ENCODE results near the gene LLPH. TPM values are rescaled to one million over a fixed set of nuclear protein-coding genes. Genes with fewer than 3 reads are reported as not detected.

LLPH gene
- total and polyA plus RNA-seq, 5 donors from 2014 or later = 31.2 to 52.4 (median 35.3) TPM

DNA sequence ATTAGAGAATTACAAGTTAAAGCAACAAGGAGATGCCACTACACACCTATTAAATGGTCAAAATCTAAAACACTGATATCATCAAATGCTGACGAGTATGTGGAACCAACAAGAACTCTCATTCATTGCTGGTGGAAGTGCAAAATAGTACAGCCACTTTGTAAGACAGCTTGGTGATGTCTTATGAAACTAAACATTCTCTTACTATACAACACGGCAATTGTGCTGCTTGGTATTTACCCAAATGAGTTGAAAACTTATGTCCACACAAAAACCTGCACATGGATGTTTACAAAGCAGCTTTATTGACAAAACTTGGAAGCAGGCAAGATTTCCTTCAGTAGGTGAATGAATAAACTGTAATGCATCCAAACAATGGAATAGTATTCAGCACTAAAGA lies 36.0 kb upstream of the LLPH start:
- Mint-ChIP-seq H3K36me3 (peaks cover 42% of the 10 kb centered on the region), H3K4me3 (peak overlapping the region; percentile 46 to 91 (median 80))

DNA sequence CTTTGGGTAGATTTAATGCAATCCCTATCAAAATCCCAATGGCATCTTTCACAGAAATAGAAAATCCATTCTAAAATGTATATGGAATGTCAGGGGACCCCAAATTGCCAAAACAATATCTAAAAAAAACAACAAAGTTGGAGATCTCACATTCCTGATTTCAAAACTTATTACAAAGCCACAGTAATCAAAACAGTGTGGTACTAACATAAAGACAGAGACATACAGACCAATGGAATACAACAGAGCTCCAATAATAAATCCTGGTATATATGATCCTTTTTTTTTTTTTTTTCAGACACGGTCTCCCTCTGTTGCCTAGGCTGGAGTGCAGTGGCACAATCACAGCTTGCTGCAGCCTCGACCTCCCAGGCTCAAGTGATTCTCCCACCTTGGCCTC lies 34.6 kb upstream of the LLPH start:
- Mint-ChIP-seq H3K27ac (no peak overlapping the region), H3K36me3 (peaks cover 44% of the 10 kb centered on the region), H3K4me1 (peaks cover 59 to 84% (median 66%) of the 10 kb centered on the region in 4 donors)

More for the DNA sequence above, 36.0 kb upstream of the LLPH start:
- peaks cover 27% of the 10 kb centered on the region for H3K4me1 ChIP-seq (ENCODE audit: control insufficient read depth, insufficient read depth, low read length, poor library complexity, severe bottlenecking)
- peak overlapping the region; percentile 49 for H3K4me3 ChIP-seq (ENCODE audit: low read depth, low read length)
- ATAC-seq (ENCODE audit: low read depth in 2 of 2) (no peak), DNase-seq (no peak)
- Mint-ChIP-seq H3K27ac (no peak overlapping the region), H3K4me1 (peaks cover 54 to 84% (median 63%) of the 10 kb centered on the region in 4 donors), H3K9me3 (peaks cover 0 to 9% (median 1%) of the 10 kb centered on the region in 7 donors), H3K27me3 (peaks cover 4% of the 10 kb centered on the region)
- peaks cover 0 to 4% of the 10 kb centered on the region in 2 experiments for H3K9me3 ChIP-seq (ENCODE audit: control insufficient read depth in 2 of 2, low read length in 2 of 2)
- no peaks in the 10 kb centered on the region for H3K27me3 ChIP-seq (ENCODE audit: control insufficient read depth, insufficient read depth, low read length)
- no peak overlapping the region for H3K27ac ChIP-seq (ENCODE audit: insufficient read depth, low read length, poor library complexity, severe bottlenecking)
- H3K36me3 ChIP-seq (ENCODE audit: control insufficient read depth, insufficient read depth, low read length) = peaks cover 11% of the 10 kb centered on the region

DNA sequence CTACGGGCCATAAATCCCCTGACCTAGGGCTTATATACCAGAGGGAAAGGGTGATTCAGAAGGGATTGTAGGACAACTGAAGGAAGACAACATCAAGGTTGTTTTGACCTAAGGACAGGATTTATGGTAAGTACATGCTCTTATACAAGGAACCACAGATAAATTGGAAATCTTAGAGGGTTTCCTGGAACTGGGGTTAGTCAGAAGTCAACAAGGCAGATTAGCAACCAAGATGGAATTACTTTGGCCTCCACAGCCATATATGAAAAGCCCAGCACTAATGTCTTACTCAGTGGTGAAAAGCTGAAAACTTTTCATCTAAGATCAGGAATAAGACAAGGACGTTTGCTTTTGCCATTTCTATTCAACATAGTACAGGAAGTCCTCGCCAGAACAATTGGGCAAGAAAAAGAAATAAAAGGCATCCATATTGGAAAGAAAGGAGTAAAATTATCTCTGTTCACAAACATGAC lies 33.8 kb upstream of the LLPH start:
- DNase-seq = no peak
- no peak for ATAC-seq (ENCODE audit: low read depth in 2 of 2)
- peaks cover 51% of the 10 kb centered on the region for H3K36me3 Mint-ChIP-seq
- Histone ChIP-seq H3K36me3 (ENCODE audit: control insufficient read depth, insufficient read depth, low read length) (peaks cover 28% of the 10 kb centered on the region), H3K27me3 (ENCODE audit: control insufficient read depth, insufficient read depth, low read length) (no peaks in the 10 kb centered on the region), H3K9me3 (ENCODE audit: control insufficient read depth in 2 of 2, low read length in 2 of 2) (peaks cover 0 to 4% of the 10 kb centered on the region in 2 experiments), H3K4me3 (ENCODE audit: low read depth, low read length) (peak overlapping the region; percentile 2), H3K4me1 (ENCODE audit: control insufficient read depth, insufficient read depth, low read length, poor library complexity, severe bottlenecking) (peaks cover 23% of the 10 kb centered on the region), H3K27ac (ENCODE audit: insufficient read depth, low read length, poor library complexity, severe bottlenecking) (no peak overlapping the region)
- peak overlapping the region; percentile 1 to 59 (median 38) for H3K4me3 Mint-ChIP-seq
- peaks cover 4% of the 10 kb centered on the region for H3K27me3 Mint-ChIP-seq
- H3K4me1 Mint-ChIP-seq = peaks cover 66 to 88% (median 74%) of the 10 kb centered on the region in 4 donors
- peak overlapping the region in 1 of 3 donors; percentile 5 for H3K27ac Mint-ChIP-seq
- H3K9me3 Mint-ChIP-seq = peaks cover 0 to 9% (median 3%) of the 10 kb centered on the region in 7 donors

More for the DNA sequence above, 34.6 kb upstream of the LLPH start:
- Histone ChIP-seq H3K4me3 (ENCODE audit: low read depth, low read length) (peak overlapping the region; percentile 13), H3K27me3 (ENCODE audit: control insufficient read depth, insufficient read depth, low read length) (no peaks in the 10 kb centered on the region), H3K9me3 (ENCODE audit: control insufficient read depth in 2 of 2, low read length in 2 of 2) (peaks cover 0 to 4% of the 10 kb centered on the region in 2 experiments), H3K27ac (ENCODE audit: insufficient read depth, low read length, poor library complexity, severe bottlenecking) (no peak overlapping the region), H3K36me3 (ENCODE audit: control insufficient read depth, insufficient read depth, low read length) (peaks cover 20% of the 10 kb centered on the region), H3K4me1 (ENCODE audit: control insufficient read depth, insufficient read depth, low read length, poor library complexity, severe bottlenecking) (peaks cover 23% of the 10 kb centered on the region)
- Mint-ChIP-seq H3K27me3 (peaks cover 4% of the 10 kb centered on the region), H3K4me3 (peak overlapping the region in 1 of 4 donors; percentile 43), H3K9me3 (peaks cover 0 to 9% (median 1%) of the 10 kb centered on the region in 7 donors)
- DNase-seq (no peak), ATAC-seq (ENCODE audit: low read depth in 2 of 2) (no peak)

DNA sequence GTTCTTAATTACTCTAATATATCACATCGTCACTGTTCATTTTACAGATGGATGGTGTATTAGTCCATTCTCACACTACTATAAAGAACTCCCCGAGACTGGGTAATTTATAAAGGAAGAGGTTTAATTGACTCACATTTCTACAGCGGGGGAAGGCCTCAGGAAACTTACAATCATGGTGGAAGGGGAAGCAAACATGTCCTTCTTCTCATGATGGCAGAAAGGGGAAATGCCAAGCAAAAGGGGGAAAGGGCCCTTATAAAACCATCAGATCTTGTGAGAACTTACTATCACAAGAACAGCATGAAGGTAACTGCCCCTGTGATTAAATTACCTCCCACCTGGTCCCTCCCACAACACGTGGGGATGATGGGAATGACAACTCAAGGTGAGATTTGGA lies 32.7 kb upstream of the LLPH start:
- Mint-ChIP-seq H3K4me3 (peak overlapping the region in 2 of 4 donors; percentile 0 to 11), H3K9me3 (peaks cover 0 to 9% (median 3%) of the 10 kb centered on the region in 7 donors), H3K27ac (peak overlapping the region in 2 of 3 donors; percentile 5 to 6), H3K36me3 (peaks cover 54% of the 10 kb centered on the region), H3K27me3 (no peaks in the 10 kb centered on the region), H3K4me1 (peaks cover 59 to 89% (median 74%) of the 10 kb centered on the region in 4 donors)
- Histone ChIP-seq H3K4me1 (ENCODE audit: control insufficient read depth, insufficient read depth, low read length, poor library complexity, severe bottlenecking) (peaks cover 17% of the 10 kb centered on the region), H3K27me3 (ENCODE audit: control insufficient read depth, insufficient read depth, low read length) (no peaks in the 10 kb centered on the region), H3K4me3 (ENCODE audit: low read depth, low read length) (no peak overlapping the region), H3K9me3 (ENCODE audit: control insufficient read depth in 2 of 2, low read length in 2 of 2) (peaks cover 0 to 4% of the 10 kb centered on the region in 2 experiments), H3K27ac (ENCODE audit: insufficient read depth, low read length, poor library complexity, severe bottlenecking) (no peak overlapping the region), H3K36me3 (ENCODE audit: control insufficient read depth, insufficient read depth, low read length) (peaks cover 34% of the 10 kb centered on the region)
- ATAC-seq (ENCODE audit: low read depth in 2 of 2) (no peak), DNase-seq (no peak)

DNA sequence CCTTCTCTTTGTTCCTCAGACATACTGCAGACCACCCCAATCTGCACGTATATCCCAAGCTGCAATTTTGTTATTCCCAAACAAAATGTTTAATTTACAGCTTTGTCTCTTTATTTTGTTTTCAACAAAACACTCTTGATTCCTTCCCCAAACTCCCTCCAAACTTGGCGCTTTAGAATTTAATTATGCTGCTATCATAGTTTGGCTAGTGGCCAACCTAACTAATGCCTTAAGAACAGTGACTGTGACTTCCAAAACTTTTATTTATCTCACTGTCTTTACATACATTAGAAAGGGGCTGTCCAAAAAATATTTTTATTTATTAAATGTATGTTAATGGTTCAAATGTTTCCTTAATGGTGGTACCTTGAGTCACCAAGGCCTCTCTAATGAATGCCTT lies 32.2 kb upstream of the LLPH start:
- ATAC-seq (ENCODE audit: low read depth in 2 of 2) (no peak), DNase-seq (no peak)
- Mint-ChIP-seq H3K9me3 (peaks cover 0 to 9% (median 3%) of the 10 kb centered on the region in 7 donors), H3K36me3 (peaks cover 54% of the 10 kb centered on the region), H3K27ac (peak overlapping the region in 1 of 3 donors; percentile 15), H3K4me3 (peak overlapping the region in 1 of 4 donors; percentile 22), H3K4me1 (peaks cover 55 to 86% (median 74%) of the 10 kb centered on the region in 4 donors), H3K27me3 (no peaks in the 10 kb centered on the region)
- H3K36me3 ChIP-seq (ENCODE audit: control insufficient read depth, insufficient read depth, low read length) = peaks cover 34% of the 10 kb centered on the region
- no peak overlapping the region for H3K4me3 ChIP-seq (ENCODE audit: low read depth, low read length)
- H3K27ac ChIP-seq (ENCODE audit: insufficient read depth, low read length, poor library complexity, severe bottlenecking) = no peak overlapping the region
- peaks cover 0 to 4% of the 10 kb centered on the region in 2 experiments for H3K9me3 ChIP-seq (ENCODE audit: control insufficient read depth in 2 of 2, low read length in 2 of 2)
- no peaks in the 10 kb centered on the region for H3K27me3 ChIP-seq (ENCODE audit: control insufficient read depth, insufficient read depth, low read length)
- peaks cover 11% of the 10 kb centered on the region for H3K4me1 ChIP-seq (ENCODE audit: control insufficient read depth, insufficient read depth, low read length, poor library complexity, severe bottlenecking)

DNA sequence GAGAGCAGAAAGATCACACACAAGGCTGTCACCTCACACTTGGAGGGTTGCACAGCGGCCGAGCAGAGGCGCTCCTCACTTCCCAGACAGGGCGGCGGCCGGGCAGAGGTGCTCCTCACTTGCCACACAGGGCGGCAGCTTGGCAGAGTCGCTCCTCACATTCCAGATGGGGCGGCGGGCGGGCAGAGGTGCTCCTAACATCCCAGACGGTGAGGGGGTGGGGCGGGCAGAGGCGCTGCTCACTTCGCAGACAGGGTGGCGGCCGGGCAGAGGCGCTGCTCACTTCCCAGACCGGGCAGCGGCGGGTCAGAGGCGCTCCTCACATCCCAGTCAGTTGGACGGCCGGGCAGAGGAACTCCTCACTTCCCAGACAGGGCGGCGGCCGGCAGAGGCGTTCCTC lies 30.2 kb upstream of the LLPH start:
- Histone ChIP-seq H3K9me3 (ENCODE audit: control insufficient read depth in 2 of 2, low read length in 2 of 2) (peaks cover 0 to 4% of the 10 kb centered on the region in 2 experiments), H3K36me3 (ENCODE audit: control insufficient read depth, insufficient read depth, low read length) (peaks cover 33% of the 10 kb centered on the region), H3K27ac (ENCODE audit: insufficient read depth, low read length, poor library complexity, severe bottlenecking) (no peak overlapping the region), H3K4me1 (ENCODE audit: control insufficient read depth, insufficient read depth, low read length, poor library complexity, severe bottlenecking) (peaks cover 7% of the 10 kb centered on the region), H3K4me3 (ENCODE audit: low read depth, low read length) (no peak overlapping the region), H3K27me3 (ENCODE audit: control insufficient read depth, insufficient read depth, low read length) (no peaks in the 10 kb centered on the region)
- DNase-seq = no peak
- H3K4me1 Mint-ChIP-seq = peaks cover 55 to 87% (median 78%) of the 10 kb centered on the region in 4 donors
- no peak overlapping the region for H3K27ac Mint-ChIP-seq
- peaks cover 0 to 4% (median 2%) of the 10 kb centered on the region in 7 donors for H3K9me3 Mint-ChIP-seq
- H3K36me3 Mint-ChIP-seq = peaks cover 51% of the 10 kb centered on the region
- no peak for ATAC-seq (ENCODE audit: low read depth in 2 of 2)
- H3K4me3 Mint-ChIP-seq = no peak overlapping the region
- H3K27me3 Mint-ChIP-seq = no peaks in the 10 kb centered on the region

DNA sequence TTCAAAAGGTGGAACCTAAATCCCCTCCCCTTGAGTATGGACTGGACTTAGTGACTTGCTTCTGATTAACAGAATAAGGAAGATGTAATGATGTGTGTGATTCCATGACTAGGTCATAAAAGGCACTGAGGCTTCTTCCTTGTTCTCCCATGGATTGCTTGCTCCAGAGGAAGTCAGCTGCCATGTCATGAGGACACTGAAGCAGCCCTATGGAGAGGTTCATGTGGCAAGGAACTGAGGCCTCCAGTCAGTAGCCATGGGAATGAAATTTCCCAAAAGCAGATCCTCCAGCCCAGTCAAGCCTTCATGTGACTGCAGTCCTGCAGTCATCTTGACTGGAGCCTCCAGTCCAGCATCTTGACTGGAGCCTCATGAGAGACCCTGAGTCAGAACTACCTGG lies 28.6 kb upstream of the LLPH start:
- H3K27me3 ChIP-seq (ENCODE audit: control insufficient read depth, insufficient read depth, low read length) = no peaks in the 10 kb centered on the region
- DNase-seq (no peak), ATAC-seq (ENCODE audit: low read depth in 2 of 2) (no peak)
- H3K4me1 Mint-ChIP-seq = peaks cover 52 to 88% (median 69%) of the 10 kb centered on the region in 4 donors
- H3K9me3 Mint-ChIP-seq = peaks cover 0 to 3% (median 0%) of the 10 kb centered on the region in 7 donors
- peaks cover 39% of the 10 kb centered on the region for H3K36me3 Mint-ChIP-seq
- no peak overlapping the region for H3K4me3 ChIP-seq (ENCODE audit: low read depth, low read length)
- no peaks in the 10 kb centered on the region for H3K9me3 ChIP-seq (ENCODE audit: control insufficient read depth in 2 of 2, low read length in 2 of 2)
- H3K27me3 Mint-ChIP-seq = no peaks in the 10 kb centered on the region
- H3K4me3 Mint-ChIP-seq = no peak overlapping the region
- H3K36me3 ChIP-seq (ENCODE audit: control insufficient read depth, insufficient read depth, low read length) = peaks cover 28% of the 10 kb centered on the region
- peaks cover 3% of the 10 kb centered on the region for H3K4me1 ChIP-seq (ENCODE audit: control insufficient read depth, insufficient read depth, low read length, poor library complexity, severe bottlenecking)
- no peak overlapping the region for H3K27ac ChIP-seq (ENCODE audit: insufficient read depth, low read length, poor library complexity, severe bottlenecking)
- H3K27ac Mint-ChIP-seq = no peak overlapping the region

DNA sequence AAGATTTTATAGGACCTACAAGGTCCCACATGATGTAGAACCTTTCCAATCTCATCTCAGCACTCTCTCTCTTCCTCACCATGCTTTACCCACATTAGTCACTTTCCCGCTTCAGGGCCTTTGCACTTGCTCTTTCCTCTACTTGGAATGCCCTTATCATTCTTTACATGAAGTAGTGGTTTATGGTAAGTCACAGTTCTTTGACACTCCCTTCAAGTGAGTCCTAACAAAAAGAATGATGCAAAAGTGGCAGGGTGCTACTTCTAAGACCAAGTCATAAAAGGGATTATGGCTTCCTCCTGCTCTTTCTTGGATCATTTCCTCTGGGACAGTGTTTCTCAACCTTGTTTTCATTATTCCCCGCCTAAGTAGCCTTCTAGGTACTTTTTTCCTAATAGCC lies 26.1 kb upstream of the LLPH start:
- Histone ChIP-seq H3K9me3 (ENCODE audit: control insufficient read depth in 2 of 2, low read length in 2 of 2) (no peaks in the 10 kb centered on the region), H3K4me3 (ENCODE audit: low read depth, low read length) (no peak overlapping the region), H3K27ac (ENCODE audit: insufficient read depth, low read length, poor library complexity, severe bottlenecking) (no peak overlapping the region), H3K27me3 (ENCODE audit: control insufficient read depth, insufficient read depth, low read length) (no peaks in the 10 kb centered on the region), H3K36me3 (ENCODE audit: control insufficient read depth, insufficient read depth, low read length) (peaks cover 39% of the 10 kb centered on the region), H3K4me1 (ENCODE audit: control insufficient read depth, insufficient read depth, low read length, poor library complexity, severe bottlenecking) (no peaks in the 10 kb centered on the region)
- Mint-ChIP-seq H3K36me3 (peaks cover 29% of the 10 kb centered on the region), H3K9me3 (peaks cover 0 to 3% (median 0%) of the 10 kb centered on the region in 7 donors), H3K27me3 (no peaks in the 10 kb centered on the region), H3K4me3 (no peak overlapping the region), H3K27ac (peak overlapping the region in 1 of 3 donors; percentile 68), H3K4me1 (peaks cover 39 to 70% (median 51%) of the 10 kb centered on the region in 4 donors)
- no peak for ATAC-seq (ENCODE audit: low read depth in 2 of 2)
- no peak for DNase-seq
